Germinal center (tissue), 1 donor: ENCODE measurements around the gene SLC17A9.

ENCODE experiments used
- DNase-seq: peaks from one replicate; pipeline ENCODE4 v3.0.0; 2012; ENCODE audit warnings: mixed read lengths, low spot score

Gene SLC17A9

GRCh38 chr20:63005365-63005861 lies 52.9 kb downstream of the SLC17A9 start:
- no peak for DNase-seq

GRCh38 chr20:63005862-63006539 lies 53.5 kb downstream of the SLC17A9 start:
- DNase-seq = no peak

GRCh38 chr20:63006540-63007359 lies 54.2 kb downstream of the SLC17A9 start, which contains the start of gene BHLHE23:
Gene BHLHE23 (minus strand): TSS chr20:63006964. CDS start chr20:63006774, 190 bp downstream.
- no peak for DNase-seq

- no peak for DNase-seq
Observed at GRCh38 chr20:63007360-63007645, 54.8 kb downstream of the SLC17A9 start.

GRCh38 chr20:63007646-63008488 lies 55.4 kb downstream of the SLC17A9 start:
- DNase-seq = no peak

- DNase-seq = no peak
Observed at GRCh38 chr20:63008541-63009044, 56.1 kb downstream of the SLC17A9 start.

- DNase-seq = peak; percentile 92
Observed at GRCh38 chr20:63009045-63009961, 56.8 kb downstream of the SLC17A9 start.

GRCh38 chr20:63009988-63010769 lies 57.7 kb downstream of the SLC17A9 start:
- peak; percentile 72 for DNase-seq

- DNase-seq = no peak
Observed at GRCh38 chr20:63011798-63012197, 59.3 kb downstream of the SLC17A9 start.

GRCh38 chr20:63013207-63013606 lies 60.7 kb downstream of the SLC17A9 start:
- no peak for DNase-seq

GRCh38 chr20:63014287-63014686 lies 61.8 kb downstream of the SLC17A9 start:
- DNase-seq = no peak

GRCh38 chr20:63014710-63015109 lies 62.2 kb downstream of the SLC17A9 start:
- no peak for DNase-seq

GRCh38 chr20:63015147-63015661 lies 62.7 kb downstream of the SLC17A9 start:
- DNase-seq = no peak

GRCh38 chr20:63015662-63016361 lies 63.3 kb downstream of the SLC17A9 start:
- no peak for DNase-seq

GRCh38 chr20:63016514-63017075 lies 64.1 kb downstream of the SLC17A9 start:
- no peak for DNase-seq

- no peak for DNase-seq
Observed at GRCh38 chr20:63017076-63017825, 64.7 kb downstream of the SLC17A9 start.

GRCh38 chr20:63017826-63018411 lies 65.4 kb downstream of the SLC17A9 start:
- DNase-seq = no peak
